Transverse colon (tissue), 4 donors: ENCODE measurements around the gene HAGH. TPM values are rescaled to one million over a fixed set of nuclear protein-coding genes. Genes with fewer than 3 reads are reported as not detected.

Experiments
- DNase-seq: peaks from one replicate; pipeline ENCODE4 v3.0.0-alpha.2; 2019
- H3K27ac ChIP-seq, 4 donors: fragments of 200-600 bp; sonication (generic); 2 replicates each; pipeline ENCODE4 v1.5.1; 2016 to 2018; ENCODE audit warnings: inconsistent platforms in 4 of 4
- H3K27me3 ChIP-seq: fragments of 200-600 bp; sonication (generic); 2 replicates; pipeline ENCODE4 v1.5.1; 2017; ENCODE audit warnings: inconsistent platforms
- H3K36me3 ChIP-seq, 4 donors: fragments of 200-600 bp; sonication (generic); 2 replicates each; pipeline ENCODE4 v1.5.1; 2017 to 2019; ENCODE audit warnings: inconsistent platforms in 4 of 4
- H3K4me1 ChIP-seq, 4 donors: fragments of 200-600 bp; sonication (generic); 2 replicates each; pipeline ENCODE4 v1.5.1; 2017 to 2020; ENCODE audit warnings: inconsistent platforms in 4 of 4
- H3K4me3 ChIP-seq, 4 donors: fragments of 200-600 bp; sonication (generic); 1 replicate in 1 of 4; 2 replicates in 3 of 4; pipeline versions ENCODE4 v1.5.1 to v1.6.1; 2017 to 2019; ENCODE audit warnings: inconsistent platforms in 4 of 4
- H3K9me3 ChIP-seq, 2 donors: fragments of 200-600 bp; sonication (generic); 2 replicates each; pipeline ENCODE4 v1.5.1; 2017 to 2019; ENCODE audit warnings: inconsistent platforms in 2 of 2
- CTCF ChIP-seq, 5 experiments: fragments of 200-600 bp in 3 of 5; fragments of 450-650 bp in 2 of 5; sonication (generic) in 3 of 5; IDR thresholded peaks; 1 replicate in 2 of 5; 2 replicates in 3 of 5; pipeline ENCODE4 v1.5.1; 2016 to 2017; ENCODE audit warnings: antibody characterized with exemption in 5 of 5, inconsistent platforms in 3 of 5, mild to moderate bottlenecking in 2 of 5, moderate library complexity in 1 of 5
- EP300 ChIP-seq: sonication (generic); formaldehyde crosslinking; IDR thresholded peaks from one replicate; pipeline ENCODE4 v1.6.1; 2017; ENCODE audit warnings: antibody characterized with exemption, low read depth
- POLR2A ChIP-seq: fragments of 450-650 bp; IDR thresholded peaks from one replicate; pipeline ENCODE4 v1.6.1; 2016; ENCODE audit warnings: antibody characterized with exemption, mild to moderate bottlenecking, moderate library complexity
- POLR2AphosphoS5 ChIP-seq, 3 donors: sonication (generic); formaldehyde crosslinking; IDR thresholded peaks; one replicate each; pipeline ENCODE4 v1.6.1; 2016; ENCODE audit warnings: antibody characterized with exemption in 3 of 3
- WGBS, 2 donors: methylation state at CpG; one replicate each; pipeline ENCODE4 v1.1.5; 2018; ENCODE audit warnings: low coverage in 1 of 2; 5-methylcytosine and 5-hydroxymethylcytosine counted together
- in situ Hi-C, 4 donors: fragments of 200-750 bp; cut with MboI; loops; one replicate each; pipeline versions ENCODE4 v1.15.0 to v1.15.1; 2017; ENCODE audit warnings: low sequenced_read_pairs in 3 of 4, low pct_ligation_motif_present in 1 of 4, low pct_unique_long_range_greater_than_20kb in 1 of 4
- intact Hi-C: fragments of 100-400 bp; cut with DNase I; formaldehyde crosslinking; loops from one replicate; pipeline ENCODE4 v1.15.1; 2023; ENCODE audit warnings: low total_unique reads
- total RNA-seq, 4 donors: library from RNA; depleted of rRNA; stranded (reverse); fragments of >200 nt; gene quantifications; one replicate each; pipeline ENCODE4 v1.1.0, GENCODE V29; 2016

Gene HAGH
- total RNA-seq, 4 donors from 2014 or later, result 40.6 to 403 (median 121) TPM

- H3K9me3 ChIP-seq, result no peaks in the 10 kb centered on the region
- H3K36me3 ChIP-seq, result peaks cover 0 to 16% (median 0%) of the 10 kb centered on the region in 4 donors
- peak overlapping the region; percentile 80 to 97 (median 94) for H3K27ac ChIP-seq
- DNase-seq, result no peak
- TF ChIP-seq EP300, result no peak
- TF ChIP-seq CTCF (IDR thresholded peaks at IDR 0.05), result no peak
- no peak for TF ChIP-seq POLR2A
- TF ChIP-seq POLR2AphosphoS5 (IDR thresholded peaks at IDR 0.05), result no peak
- 50 to 60% methylated on average over 2 to 15 of the region's 15 CpGs for WGBS, 2 donors
- intact Hi-C loops (no loop called here), in situ Hi-C loops (no loop called here)
- H3K4me3 ChIP-seq, result peak overlapping the region; percentile 56 to 74 (median 62)
- no peaks in the 10 kb centered on the region for H3K27me3 ChIP-seq
- H3K4me1 ChIP-seq, result peaks cover 24 to 41% (median 34%) of the 10 kb centered on the region in 4 donors
Observed at GRCh38 chr16:1825381-1825863, 1.2 kb downstream of the HAGH start.

DNA sequence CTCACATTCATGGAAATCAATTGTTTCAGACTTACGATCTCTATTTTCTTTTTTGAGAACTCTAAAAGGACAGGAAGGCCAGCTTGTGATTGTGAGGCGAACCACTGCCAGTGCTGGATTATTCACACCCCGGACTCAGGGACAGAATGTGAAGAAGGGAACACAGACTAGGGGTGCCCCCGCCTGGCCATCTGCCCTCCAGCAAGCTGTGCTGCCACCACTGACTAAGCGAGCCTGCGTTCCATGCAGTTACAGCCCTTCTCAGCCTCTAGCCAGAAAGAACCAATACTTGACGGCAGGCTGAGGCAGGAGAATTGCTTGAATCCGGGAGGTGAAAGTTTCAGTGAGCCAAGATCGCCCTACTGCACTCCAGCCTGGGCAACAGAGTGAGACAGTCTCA is 2.8 kb downstream of the HAGH start:
- Histone ChIP-seq H3K9me3 (no peaks in the 10 kb centered on the region), H3K4me3 (no peak overlapping the region), H3K27me3 (no peaks in the 10 kb centered on the region), H3K4me1 (peaks cover 21 to 25% (median 23%) of the 10 kb centered on the region in 4 donors), H3K27ac (no peak overlapping the region), H3K36me3 (peaks cover 0 to 21% (median 3%) of the 10 kb centered on the region in 4 donors)
- intact Hi-C loops, result no loop called here
- in situ Hi-C loops, result no loop called here
- TF ChIP-seq EP300 (no peak), POLR2A (no peak), CTCF (IDR thresholded peaks at IDR 0.05) (no peak), POLR2AphosphoS5 (IDR thresholded peaks at IDR 0.05) (no peak)
- 71 to 100% methylated on average over 2 to 9 of the region's 9 CpGs for WGBS, 2 donors
- DNase-seq, result no peak

DNA sequence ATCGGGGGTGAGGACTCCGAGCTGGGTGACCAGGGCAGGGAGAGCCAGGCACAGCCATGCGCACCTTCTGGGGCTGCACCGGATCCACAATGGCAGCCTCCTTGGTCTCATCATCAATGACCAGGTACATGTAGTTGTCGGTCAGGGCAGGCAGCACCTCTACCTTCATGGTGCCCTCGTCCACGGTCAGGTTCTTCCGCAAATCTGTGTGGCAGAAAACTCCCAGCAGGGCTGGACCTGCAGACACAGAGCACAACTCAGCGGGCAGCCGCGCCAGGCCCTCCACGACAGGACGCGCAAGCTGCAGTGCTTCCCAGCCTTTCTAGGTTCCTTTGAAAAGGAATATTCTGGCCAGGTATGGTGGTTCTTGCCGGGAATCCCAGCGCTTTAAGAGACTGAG is 3.8 kb downstream of the HAGH start:
- Histone ChIP-seq H3K27me3 (no peaks in the 10 kb centered on the region), H3K9me3 (no peaks in the 10 kb centered on the region), H3K27ac (no peak overlapping the region), H3K36me3 (peaks cover 0 to 25% (median 3%) of the 10 kb centered on the region in 4 donors), H3K4me3 (no peak overlapping the region), H3K4me1 (peaks cover 11 to 17% (median 15%) of the 10 kb centered on the region in 4 donors)
- TF ChIP-seq CTCF (IDR thresholded peaks at IDR 0.05) (no peak), POLR2AphosphoS5 (IDR thresholded peaks at IDR 0.05) (no peak), POLR2A (no peak), EP300 (no peak)
- 97% methylated on average over 16 of the region's 16 CpGs; no CpG with 5 or more reads in 1 of the 2 donors for WGBS, 2 donors
- no peak for DNase-seq
- intact Hi-C loops, result no loop called here
- in situ Hi-C loops, result no loop called here

DNA sequence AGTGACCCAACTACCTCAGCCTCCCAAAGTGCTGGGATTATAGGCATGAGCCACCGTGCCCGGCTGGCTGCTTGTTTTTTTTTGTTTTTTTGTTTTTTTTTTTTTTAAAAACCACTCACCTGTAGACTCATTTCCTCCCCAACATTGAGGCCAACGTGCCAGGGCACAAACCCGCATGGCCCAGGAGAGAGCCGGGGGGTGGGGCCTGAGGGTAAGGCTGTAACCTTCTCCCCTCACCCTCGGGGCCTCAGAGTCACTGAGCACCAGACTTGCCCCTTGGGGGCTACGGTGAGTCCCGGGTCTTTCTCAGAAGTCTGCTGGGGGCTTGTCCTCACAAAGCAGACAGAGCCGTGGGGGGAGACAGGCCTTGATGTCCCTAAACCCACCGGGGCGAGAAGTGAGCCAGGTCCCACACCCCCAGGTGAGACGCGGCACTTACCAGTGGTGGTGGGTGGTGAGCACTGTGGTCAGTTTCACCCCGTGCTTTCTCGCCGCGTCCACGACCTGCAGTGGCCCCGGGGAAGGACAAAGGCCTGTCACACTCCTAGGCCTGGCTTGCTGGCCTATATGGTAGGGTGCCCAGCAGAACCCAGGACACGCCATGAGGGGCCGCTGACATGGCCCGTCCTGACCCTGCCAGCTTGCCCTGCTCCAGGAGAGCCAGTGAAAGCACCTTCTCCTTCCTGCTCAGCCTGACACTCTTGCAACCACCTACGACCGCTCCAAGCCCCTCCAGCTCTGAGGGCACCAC is 4.6 kb downstream of the HAGH start:
- H3K9me3 ChIP-seq, result no peaks in the 10 kb centered on the region
- 90% methylated on average over 14 of the region's 24 CpGs; no CpG with 5 or more reads in 1 of the 2 donors for WGBS, 2 donors
- intact Hi-C loops (no loop called here), in situ Hi-C loops (no loop called here)
- H3K36me3 ChIP-seq, result peaks cover 0 to 26% (median 3%) of the 10 kb centered on the region in 4 donors
- no peaks in the 10 kb centered on the region for H3K27me3 ChIP-seq
- H3K4me3 ChIP-seq, result no peak overlapping the region
- TF ChIP-seq POLR2A, result no peak
- H3K4me1 ChIP-seq, result peaks cover 9 to 15% (median 13%) of the 10 kb centered on the region in 4 donors
- no peak overlapping the region for H3K27ac ChIP-seq
- no peak for DNase-seq
